Activated naive CD4-positive, alpha-beta T cell treated with Interleukin-2 at 50 U/mL for 16 hours (primary cell): ENCODE results near the gene NANOGP8.

Source experiments
- DNase-seq: peaks from one replicate; pipeline ENCODE4 v3.0.0-alpha.2; 2020

NANOGP8 gene

GRCh38 chr15:35055416-35056105 is 29.5 kb downstream of the NANOGP8 start:
- DNase-seq: no peak

- no peak for DNase-seq
Measured at GRCh38 chr15:35054380-35054779, 30.7 kb downstream of the NANOGP8 start.

GRCh38 chr15:35047996-35048395 is 37.1 kb downstream of the NANOGP8 start:
- no peak for DNase-seq

GRCh38 chr15:35047528-35047927 is 37.6 kb downstream of the NANOGP8 start:
- no peak for DNase-seq

GRCh38 chr15:35043373-35044095 is 41.6 kb downstream of the NANOGP8 start:
- no peak for DNase-seq

GRCh38 chr15:35040339-35041255 is 44.5 kb downstream of the NANOGP8 start:
- no peak for DNase-seq

- no peak for DNase-seq
Measured at GRCh38 chr15:35038626-35039451, 46.3 kb downstream of the NANOGP8 start.
